ENCODE results near the gene RPS19BP1.

GRCh38 chr22:39514373-39514973 is 18.1 kb downstream of the RPS19BP1 start:
- TF ChIP-seq CTCF (IDR thresholded peaks at IDR 0.05) (no peak), POLR2A (IDR thresholded peaks at IDR 0.05) (no peak)
